ENCODE results near the gene MRPL14.

The MRPL14 gene

GRCh38 chr6:44064948-44065272, 62.3 kb downstream of the MRPL14 start:
- no peak for DNase-seq (ENCODE audit: low spot score)

- peak; percentile 88 for DNase-seq (ENCODE audit: low spot score)
These were observed 62.9 kb downstream of the MRPL14 start for GRCh38 chr6:44064089-44064947.

DNA sequence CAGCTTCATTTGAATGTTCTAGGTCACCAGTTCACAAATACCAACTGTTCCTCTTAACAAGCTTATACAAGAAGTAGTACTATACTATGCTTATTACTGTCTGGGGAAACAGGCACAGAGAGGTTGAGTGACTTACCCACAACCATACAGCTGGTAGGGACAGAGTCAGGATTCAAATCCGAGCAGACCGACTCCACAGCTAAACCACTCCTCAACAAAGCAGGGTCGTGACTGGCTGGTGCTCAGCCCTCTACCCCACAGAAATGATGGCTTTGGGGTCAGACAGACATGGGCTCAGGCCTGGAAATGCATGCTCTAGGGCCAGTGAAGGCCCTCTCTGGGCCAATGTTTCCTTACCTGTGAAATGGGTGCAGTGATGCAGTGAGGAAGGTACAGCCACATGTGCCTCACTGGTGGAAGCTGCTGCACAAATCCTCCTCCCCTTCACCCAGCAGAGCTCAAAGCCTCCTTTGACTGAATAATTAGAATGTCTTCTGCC, 63.6 kb downstream of the MRPL14 start:
- DNase-seq (ENCODE audit: low spot score): no peak
